ENCODE results near the gene PTRH1. TPM values are rescaled to one million over a fixed set of nuclear protein-coding genes. Genes with fewer than 3 reads are reported as not detected.
"Not testable (repeated sequence)": the region's sequence is repeated elsewhere in the genome, so short reads cannot be mapped to it uniquely, and the experiment has no call there.

PTRH1 gene, protein sequence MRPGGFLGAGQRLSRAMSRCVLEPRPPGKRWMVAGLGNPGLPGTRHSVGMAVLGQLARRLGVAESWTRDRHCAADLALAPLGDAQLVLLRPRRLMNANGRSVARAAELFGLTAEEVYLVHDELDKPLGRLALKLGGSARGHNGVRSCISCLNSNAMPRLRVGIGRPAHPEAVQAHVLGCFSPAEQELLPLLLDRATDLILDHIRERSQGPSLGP
- total RNA-seq (2014; rRNA removed; shearing (Covaris generic)) = 45.5 and 49.6 TPM in 2 replicates

DNA sequence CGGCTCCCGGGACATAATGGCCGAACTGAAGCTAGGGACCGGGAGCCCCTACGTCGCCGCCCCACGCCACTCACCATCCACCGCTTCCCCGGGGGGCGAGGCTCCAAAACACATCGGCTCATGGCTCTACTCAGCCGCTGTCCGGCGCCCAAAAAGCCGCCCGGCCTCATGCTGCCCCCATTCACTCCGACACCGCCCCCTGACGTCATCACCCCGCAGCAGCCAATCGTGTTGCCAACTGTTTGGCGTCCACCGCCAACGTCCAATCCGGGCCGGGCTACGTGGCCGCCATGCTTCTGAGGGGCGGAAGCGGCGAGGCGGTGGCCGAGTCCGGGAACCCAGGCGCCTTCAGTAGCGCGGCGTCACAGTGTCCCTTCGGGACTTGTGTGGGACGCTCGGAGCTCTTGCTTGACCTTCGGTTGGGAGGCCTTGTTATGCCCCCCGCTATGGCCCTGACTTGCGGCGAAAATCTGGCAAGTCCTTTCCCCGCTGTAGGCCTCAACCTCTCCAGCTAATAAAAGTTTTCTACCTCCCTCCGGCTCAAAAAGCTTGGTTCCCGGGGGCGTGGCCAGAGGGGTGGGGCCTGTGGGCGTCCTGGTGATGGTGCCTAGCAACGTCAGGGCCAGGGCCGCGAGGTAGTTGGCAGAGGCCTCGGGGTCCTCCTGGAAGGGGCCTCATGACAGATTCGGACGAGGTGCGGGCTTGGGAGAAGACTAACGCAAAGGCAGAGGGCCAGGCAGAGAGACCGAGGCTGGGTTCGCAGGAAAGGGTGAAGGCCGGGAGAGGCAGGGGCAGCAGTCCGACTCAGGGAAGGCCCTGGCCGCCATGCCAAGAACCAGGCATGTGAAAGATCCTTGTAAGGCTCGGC, at the start of gene PTRH1, which contains the start of gene TTC16:
Gene PTRH1, minus strand, starts transcription at position 194 of the 868 bp plus-strand sequence. Its CDS starts 24 bp downstream, at position 170.
Gene TTC16, plus strand, starts transcription at position 610 of the 868 bp plus-strand sequence. Its CDS starts 67 bp downstream, at position 677.
- DNase-seq (ENCODE audit: low spot score) = peak; percentile 95

DNA sequence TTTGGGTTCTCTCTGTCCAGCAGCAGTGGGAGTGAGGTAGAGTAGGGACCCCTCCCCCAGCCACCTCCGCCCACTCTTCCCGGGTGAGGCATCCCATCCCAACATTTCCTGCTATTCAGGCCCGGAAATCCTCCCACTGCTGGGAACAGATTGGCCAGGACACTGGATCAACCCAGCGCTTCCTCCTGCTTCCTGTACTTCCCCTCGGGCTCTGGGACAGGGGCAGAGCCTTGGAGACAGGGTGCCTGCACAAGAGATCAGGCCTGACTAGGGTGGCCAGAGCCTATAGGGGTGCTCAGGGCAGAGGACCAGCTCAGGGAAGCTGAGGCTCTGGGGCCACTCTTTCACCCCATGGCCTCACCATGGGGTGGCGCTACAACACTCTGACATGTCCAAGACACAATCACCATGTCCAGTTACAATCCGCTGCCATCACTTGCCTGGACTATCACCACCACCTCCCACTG, 48.5 kb upstream of the PTRH1 start:
- peak; percentile 23 for DNase-seq (ENCODE audit: low spot score)

DNA sequence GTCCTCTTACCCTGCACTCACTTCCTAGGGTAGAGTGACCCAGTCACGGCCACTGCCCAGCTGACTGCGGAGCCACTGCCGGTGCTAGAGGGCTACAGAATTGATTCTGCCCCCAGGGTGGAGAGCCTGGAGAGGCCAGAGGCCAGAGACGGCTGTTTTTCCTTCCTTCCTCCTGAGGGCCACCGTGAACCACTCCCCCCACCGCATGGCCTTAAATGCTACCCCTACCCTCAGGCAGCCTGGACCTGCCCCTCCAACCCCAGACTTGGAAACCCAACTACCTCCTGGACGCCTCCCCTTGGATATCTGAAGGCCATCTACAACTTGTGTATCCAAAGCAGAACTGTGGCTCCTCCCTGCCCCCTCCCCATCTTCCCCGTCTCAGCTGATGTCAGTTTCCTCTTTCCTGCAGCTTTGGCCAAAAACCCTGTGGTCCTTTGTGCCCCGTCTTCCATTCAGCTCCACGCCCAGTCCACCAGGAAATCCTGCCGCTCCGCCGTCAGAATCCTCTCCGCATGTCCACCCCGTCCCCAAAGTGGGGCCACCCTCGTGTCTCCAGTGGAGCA, 46.7 kb upstream of the PTRH1 start:
- no peak for DNase-seq (ENCODE audit: low spot score)

DNA sequence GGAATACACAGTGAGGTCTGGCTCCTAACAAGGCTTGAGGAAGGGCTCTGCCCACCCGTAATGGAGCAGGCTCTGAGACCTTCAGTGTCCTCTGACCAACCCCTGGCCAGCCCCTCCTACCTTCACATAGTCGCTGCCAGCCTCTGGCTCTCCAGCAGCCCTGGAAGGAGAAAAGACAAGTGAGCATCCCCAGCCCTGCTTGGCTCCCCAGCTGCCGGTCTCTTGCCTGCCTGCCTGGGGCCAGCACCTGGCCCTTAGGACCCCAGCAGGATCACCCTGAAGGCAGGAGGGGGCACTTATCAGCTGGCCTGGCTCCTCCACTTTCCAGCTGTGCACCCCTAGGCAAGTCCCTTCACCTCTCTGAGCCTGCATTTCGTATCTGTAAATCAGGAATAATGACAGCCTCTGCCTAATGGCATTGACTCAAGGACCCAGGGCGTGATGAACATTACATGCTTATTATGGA, 46.1 kb upstream of the PTRH1 start:
- no peak for DNase-seq (ENCODE audit: low spot score)

DNA sequence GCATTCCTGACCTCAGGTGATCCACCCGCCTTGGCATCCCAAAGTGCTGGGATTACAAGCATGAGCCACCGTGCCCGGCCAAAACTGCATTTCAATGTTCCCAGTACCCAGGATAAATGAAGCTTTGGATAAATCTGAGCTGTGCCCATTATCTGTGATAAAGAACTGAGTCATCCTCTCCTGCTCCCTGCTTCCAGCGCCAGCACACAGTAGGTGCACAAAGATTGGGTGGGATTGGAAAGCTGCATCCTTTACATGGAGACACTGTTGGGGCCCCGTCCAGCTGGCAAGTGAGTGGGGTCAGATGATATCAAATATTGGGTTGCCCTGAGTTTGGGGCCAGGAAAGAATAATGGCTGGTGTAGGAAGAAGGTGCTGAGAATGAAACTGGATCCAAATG, 45.6 kb upstream of the PTRH1 start:
- no peak for DNase-seq (ENCODE audit: low spot score)

DNA sequence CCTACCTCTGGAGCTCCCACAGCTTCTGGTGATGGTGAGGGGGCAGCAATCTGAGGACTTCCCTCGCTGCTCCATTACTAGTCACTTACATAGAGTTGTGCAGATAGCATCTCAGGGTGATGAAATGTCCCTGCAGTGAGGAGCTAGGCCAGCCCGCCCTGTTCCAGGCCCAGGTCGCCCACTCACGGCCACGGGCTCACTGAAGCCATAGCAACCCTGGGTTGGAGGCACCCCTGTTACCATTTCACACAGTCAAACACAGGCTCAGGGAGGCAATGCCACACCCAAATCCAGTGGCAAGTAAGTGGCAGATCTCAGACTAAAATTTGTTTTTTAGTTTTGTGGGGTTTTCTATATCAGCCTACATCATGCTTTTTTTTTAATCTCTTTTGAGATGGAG, 43.4 kb upstream of the PTRH1 start:
- DNase-seq (ENCODE audit: low spot score) = no peak

DNA sequence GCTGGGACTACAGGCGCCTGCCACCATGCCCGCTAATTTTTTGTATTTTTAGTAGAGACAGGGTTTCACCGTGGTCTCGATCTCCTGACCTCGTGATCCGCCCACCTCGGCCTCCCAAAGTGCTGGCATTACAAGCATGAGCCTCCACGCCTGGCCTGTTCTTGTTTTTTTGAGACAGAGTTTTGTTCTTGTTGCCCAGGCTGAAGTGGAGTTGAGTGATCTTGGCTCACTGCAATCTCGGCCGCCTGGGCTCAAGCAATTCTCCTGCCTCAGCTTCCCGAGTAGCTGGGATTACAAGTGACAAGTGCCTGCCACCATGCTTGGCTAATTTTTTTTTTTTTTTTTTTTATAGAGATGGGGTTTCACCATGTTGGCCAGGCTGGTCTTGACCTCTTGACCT, 41.3 kb upstream of the PTRH1 start:
- not testable (repeated sequence) for DNase-seq (ENCODE audit: low spot score)

DNA sequence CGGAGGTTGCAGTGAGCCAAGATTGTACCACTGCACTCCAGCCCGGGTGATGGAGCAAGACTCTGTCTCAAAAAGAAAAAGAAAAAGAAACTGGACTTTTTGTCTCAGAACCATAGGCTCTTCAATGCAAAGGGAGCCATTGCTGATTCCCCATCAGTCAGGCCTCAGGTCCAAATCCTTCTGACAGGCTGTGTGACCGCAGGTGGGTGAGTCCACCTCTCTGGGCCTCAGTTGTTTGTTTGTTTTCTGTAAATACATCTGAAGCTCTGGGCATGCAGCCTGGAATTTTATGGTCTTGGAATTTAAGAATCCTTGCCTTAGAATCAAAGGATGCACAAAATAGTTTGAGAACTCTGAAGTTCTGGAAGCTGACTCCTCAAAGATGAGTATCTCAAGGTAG, 40.8 kb upstream of the PTRH1 start:
- no peak for DNase-seq (ENCODE audit: low spot score)

DNA sequence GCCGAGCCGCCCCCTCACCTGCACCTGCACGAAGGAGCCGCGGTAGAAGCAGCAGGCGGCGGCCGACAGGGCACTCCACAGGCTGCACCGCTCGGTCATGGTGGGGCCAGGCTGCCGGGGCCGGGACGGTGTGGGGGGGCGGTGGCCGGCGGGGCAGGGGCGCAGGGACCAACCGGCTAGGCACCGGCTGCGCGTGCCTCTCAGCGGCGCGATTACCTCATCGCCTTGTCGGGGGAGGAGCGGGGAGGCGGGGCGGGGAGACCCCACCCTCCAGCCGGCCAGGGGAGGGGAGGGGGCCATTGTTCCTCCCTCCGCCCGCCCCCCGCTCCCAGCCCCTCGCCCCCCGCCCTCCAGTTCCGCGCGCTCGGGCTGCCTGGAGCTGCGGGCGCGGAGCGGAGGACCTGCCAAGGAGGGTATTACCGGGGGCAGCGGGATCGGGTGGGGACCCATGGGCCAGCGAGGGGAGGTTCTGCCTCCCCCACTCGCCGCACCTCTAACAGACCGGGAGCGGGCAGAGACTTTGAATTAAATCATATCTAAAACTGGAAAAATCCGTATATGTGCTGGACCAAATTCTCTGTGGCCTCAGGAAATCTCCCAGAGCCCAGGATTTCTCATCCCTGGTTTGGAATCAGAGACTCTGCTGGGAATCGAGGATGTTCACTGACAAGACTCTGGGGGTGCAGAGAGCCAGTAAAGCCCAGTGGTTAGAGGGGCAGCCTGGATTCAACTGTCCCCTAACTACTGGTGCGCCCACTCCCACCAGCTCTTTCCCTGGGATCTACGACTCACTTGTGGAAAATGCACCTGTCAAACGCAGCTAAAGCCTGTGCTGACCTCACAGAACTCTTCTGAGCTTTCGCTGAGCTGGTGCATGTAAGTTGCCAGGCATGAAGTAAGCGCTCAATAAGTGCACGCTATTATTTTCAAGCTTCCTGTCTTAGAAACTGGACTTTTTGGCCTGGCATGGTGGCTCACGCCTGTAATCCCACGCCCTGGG, 39.9 kb upstream of the PTRH1 start:
- DNase-seq (ENCODE audit: low spot score) = no peak

DNA sequence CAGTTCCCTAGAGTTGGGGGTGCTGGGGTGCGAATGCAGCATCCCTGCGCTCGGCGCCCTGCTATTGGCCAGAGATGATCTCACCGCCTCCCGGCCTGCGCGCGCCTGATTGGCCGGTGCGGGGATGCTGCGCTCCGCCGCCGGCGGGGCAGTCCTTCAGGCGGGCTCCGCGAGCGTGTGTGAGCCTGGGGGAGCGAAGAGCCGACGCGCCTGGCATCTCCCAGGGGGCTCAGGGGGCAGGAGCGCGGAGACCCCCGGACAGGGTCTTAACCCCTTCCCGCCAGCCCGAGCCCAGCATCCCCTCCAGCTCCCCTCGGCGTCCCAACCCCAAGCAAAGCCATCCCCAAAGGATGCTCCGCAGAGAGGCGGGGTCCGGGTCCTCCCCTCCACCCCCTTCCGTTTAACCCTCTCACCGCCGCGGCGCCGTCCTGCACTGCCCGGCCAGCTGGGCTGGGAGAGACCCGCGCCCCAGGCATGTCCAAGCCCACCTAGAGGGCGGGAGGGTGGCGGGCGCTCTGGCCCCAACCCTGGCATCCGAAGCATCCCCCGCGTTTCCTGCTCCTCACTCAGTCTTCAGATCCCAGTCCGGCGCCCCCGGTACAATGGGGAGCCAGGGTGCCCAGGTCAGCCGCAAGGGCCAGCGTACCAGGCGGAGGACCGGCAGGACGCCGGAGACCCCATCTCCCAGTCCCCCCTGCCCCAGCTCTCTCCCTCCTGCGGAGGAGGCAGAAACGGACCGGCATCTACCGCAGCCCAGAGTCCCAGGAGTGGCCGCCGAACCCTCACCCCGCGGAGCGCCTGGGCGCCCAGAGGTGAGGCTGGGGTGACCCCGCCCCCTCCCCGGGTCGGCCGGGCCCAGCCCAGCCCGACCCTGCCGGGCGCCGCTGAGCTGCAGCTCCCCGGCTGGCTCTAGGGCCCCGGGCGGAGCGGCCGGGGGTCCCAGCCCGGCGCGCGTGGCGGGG, 38.9 kb upstream of the PTRH1 start:
- DNase-seq (ENCODE audit: low spot score) = no peak

DNA sequence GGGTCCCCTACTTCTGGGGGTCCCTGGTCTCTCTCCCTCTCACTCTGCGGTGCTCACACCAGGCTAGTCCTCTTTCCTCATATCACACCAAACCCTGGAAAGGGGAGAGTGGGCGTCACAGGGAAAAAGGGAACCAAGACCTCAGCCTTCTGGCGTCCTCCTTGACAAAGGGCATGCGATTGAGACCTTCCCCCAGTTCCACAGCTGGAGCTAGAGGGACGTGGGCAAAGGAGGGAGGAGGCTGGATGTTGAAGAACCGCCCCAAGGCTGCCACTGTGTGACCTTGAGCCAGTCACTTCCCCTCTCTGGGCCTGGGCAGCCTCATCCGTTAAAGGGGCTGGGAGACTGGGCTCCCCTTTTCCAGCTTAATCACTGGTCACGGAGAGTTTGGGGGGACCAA, 38.2 kb upstream of the PTRH1 start:
- no peak for DNase-seq (ENCODE audit: low spot score)

DNA sequence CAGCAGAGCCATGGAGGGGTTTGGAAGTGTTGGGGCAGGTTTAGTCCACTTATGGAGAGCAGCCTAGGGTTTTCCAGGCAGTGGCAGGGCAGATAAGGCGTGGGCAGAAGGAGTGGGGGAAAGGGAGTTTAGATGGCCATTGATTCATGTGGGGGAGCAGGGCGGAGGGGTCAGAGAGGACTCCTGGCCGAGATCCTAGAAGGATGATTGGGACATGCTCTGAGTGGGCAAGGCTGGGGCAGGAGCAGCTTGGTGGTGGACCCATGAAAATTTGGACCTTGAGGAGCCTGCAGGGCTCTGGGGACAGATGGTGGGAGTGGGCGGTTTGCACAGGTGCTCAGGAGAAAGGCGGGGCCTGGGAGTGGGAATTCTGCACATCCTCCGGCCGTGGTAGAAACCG, 37.7 kb upstream of the PTRH1 start:
- DNase-seq (ENCODE audit: low spot score) = no peak

DNA sequence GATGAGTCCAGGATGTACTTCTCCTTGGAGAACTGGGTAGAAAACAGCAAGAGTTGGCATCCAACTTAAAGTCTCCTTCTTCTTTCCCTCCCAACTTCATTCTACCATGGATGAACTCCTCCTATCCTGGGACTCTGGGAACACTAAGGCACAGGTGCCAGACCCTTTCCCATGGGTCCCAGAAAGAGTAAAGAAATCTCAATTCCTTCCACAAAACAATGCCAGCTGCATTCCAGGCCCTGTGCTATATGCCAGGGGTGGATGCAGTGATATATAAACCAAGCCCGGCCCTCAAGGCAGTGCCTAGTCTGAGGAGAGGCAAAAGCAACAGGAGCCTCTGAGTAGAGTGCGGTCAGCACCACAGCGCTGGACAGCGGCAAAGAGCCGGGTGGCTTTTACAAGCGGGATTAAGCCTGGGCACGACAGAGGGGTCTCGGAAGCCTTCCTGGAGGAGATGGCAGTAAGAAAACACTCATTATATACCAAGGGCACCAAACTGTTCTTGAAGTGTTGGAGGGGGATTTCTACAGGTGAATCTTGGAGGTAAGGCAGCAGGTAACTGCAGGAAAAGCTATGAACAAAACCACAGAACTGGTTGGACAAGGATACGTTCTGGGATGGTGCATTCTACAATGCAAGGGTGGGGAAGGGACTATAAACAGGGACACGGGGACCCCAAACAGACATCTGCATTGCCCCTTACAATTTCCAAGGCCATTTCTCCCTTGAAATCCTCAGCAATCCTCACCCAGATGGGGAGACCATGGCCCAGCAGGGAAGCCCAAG, 36.0 kb upstream of the PTRH1 start:
- DNase-seq (ENCODE audit: low spot score) = peak; percentile 29

DNA sequence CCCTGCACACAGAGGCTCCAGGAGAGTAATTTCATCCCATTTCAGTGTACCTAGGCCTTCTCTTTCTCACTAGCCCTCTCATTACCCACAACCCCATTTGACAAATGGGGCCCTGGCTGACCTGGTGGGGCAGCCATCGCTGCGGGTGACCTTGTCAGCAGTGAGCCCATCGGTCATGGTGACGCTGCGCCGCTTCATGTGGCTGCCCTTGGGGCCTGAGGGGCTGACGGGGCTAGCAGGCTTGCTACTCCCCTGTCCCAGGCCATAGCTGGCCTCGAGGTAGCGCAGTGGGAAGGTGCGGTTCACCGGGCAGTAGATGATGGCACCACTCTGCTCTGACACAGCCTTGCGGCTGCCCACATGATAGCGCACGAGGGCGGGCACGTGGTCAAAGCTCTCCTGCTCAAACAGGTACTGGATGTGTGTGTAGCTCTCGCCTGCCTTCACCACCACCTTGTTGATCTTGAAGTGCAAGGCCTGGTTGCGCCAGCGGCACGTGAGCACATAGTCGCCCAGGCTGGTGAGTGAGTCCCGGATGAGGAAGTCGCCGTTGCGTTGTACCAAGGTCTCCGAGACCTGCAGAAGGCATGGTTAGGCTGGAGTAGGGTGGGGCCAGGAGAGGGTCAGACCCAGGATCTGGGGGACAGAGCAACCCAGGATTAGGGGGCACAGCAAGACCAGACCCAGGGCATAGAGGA, 33.8 kb upstream of the PTRH1 start:
- no peak for DNase-seq (ENCODE audit: low spot score)

DNA sequence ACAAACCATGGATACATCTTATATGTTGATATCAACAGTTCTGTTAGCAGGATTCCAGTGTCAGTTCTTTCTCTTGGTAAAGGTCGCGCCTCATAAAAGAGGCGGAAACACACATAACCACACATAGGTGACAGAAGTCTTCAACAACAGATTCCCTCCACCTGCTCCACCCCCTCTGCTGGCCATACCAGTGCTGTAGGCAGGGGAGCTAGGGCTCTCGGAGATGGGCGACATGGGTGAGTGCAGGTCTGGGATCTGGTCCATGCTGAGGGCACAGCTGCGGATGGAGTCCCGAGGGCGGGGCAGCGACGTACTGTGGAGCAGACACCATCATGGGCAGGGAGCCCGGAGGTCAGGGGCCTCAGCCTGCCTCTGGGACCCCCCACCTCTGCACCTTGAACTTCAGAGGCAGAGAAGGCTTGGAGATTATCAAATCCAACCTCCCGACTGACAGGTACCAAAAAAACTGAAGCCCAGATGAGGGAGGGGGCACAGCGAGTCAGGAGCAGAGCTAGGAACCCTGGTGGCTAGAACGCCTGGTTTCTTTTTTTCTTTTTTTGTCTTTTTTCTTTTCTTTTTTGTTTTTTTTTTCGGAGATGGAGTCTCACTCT, 31.6 kb upstream of the PTRH1 start:
- DNase-seq (ENCODE audit: low spot score) = peak; percentile 52

DNA sequence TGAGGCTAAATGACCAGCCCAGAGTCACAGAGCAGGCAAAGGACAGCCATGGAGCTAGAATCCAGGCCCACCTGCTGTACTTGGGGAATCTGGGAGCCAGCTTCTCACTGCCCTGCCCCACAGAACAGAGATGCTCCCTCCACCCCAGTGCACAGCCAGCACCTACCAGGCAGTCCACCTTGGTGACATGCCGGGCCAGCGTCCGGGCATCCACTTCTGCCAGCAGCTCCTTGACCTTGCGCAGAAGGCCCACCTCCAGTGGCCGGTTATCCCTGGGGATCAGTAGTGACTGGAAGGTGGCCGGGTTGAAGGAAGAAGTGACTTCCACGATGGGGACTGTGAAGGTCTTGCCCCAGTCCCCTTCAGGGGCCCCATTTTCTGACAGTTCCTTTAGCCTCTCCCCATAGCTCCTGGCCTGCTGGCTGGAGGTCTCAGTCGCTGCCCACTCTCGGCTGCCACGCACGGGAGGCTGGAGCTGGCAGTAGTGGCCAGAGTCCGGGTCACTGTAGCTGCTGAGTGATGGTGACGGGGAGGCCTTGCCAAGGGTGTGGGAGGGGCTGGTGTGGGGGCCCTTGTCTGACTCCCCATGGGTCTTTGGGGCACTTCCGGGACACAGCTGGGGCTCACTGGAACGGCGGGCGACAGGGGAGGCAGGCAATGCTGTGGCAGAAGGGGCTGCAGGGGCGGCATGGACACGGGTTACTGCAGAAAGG, 29.1 kb upstream of the PTRH1 start:
- DNase-seq (ENCODE audit: low spot score) = no peak

DNA sequence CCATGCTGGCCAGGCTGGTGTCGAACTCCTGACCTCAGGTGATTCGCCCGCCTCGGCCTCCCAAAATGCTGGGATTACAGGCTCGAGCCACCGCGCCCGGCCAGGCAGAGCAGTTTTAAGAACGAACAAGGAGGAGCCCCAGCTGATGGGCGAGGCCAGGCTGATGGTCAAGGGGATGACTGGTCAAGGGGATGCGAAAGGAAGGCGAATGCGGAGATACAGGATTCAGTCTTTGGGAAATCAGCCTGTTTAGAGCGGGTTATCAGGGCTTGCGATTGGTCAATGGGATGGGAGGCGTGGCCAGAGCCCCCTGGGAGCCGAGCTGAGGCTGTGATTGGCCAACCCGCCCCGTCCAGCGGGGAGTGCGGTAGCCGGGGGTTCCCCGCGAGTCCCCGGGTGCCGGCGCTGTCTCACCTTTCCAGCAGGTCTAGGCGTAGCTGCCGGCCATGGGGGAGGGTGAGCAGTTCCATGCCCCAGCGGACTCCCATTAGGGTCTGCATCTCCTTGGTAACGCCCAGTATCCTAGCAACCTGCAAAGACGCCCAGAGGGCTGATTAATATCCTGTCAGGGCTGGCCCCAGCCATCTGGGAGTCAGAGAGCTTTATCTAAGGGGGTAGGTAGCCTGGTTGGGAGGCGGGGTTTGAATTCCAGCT, 27.1 kb upstream of the PTRH1 start:
- no peak for DNase-seq (ENCODE audit: low spot score)

All from HT-29 (cell line).